MM.1S (cell line): ENCODE data around the gene TRIM39.

ENCODE experiments used
- CTCF ChIP-seq: fragments of 300-600 bp; sonication (generic); IDR thresholded peaks from 2 replicates; pipeline ENCODE4 v1.5.1; 2016; ENCODE audit warnings: antibody characterized with exemption, low read length, mixed read lengths
- EZH2phosphoT487 ChIP-seq: fragments of 300-600 bp; sonication (generic); IDR thresholded peaks from 2 replicates; pipeline ENCODE4 v1.6.1; 2018; ENCODE audit warnings: antibody characterized with exemption, low read length

GRCh38 chr6:30315156-30315555 lies 11.6 kb upstream of the TRIM39 start:
- TF ChIP-seq CTCF (no peak), EZH2phosphoT487 (no peak)
